ENCODE measurements around the gene KLHL29. TPM values are rescaled to one million over a fixed set of nuclear protein-coding genes. Genes with fewer than 3 reads are reported as not detected.
"Not testable (repeated sequence)": the region's sequence is repeated elsewhere in the genome, so short reads cannot be mapped to it uniquely, and the experiment has no call there.

The KLHL29 gene
- total RNA-seq, 2 donors from 2014 or later = 2.0 to 2.9 TPM

DNA sequence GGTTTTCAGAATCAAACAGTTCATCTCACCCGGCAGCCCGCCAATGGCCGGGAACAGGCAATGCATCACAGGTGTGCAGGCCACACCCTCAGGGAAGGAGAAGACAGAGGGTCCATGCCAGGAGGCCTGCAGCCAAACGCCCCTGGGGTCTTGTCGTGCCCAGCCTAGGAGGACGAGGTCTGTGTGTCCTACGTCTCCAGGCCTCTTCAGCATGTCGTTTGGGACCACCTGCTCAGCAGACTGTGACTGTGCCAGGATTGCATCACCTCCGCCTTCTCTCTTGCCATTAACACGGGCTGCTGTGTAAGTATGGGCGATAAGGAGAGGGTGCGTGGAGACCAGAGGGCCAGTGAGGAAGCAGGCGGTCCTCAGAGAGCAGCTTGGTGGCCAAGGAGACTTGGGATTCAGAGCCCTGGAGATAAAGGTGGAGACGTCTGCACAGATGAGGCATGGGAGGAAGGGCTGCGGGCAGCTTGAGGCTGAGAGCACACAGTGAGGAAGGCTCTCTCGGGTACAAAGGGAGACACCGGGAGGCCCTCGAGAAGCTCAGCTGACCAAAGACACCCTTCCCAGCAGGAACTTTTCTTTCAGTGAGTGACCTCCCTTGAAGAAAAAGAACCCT, 37.4 kb upstream of the KLHL29 start:
- Histone ChIP-seq H3K9me3 (no peaks in the 10 kb centered on the region), H3K4me1 (no peaks in the 10 kb centered on the region), H3K27me3 (no peaks in the 10 kb centered on the region), H3K27ac (no peak overlapping the region), H3K36me3 (no peaks in the 10 kb centered on the region), H3K4me3 (no peak overlapping the region), H3K9ac (ENCODE audit: low read depth in 2 of 2, low read length in 2 of 2) (no peak overlapping the region)
- TF ChIP-seq, protein P1, sequence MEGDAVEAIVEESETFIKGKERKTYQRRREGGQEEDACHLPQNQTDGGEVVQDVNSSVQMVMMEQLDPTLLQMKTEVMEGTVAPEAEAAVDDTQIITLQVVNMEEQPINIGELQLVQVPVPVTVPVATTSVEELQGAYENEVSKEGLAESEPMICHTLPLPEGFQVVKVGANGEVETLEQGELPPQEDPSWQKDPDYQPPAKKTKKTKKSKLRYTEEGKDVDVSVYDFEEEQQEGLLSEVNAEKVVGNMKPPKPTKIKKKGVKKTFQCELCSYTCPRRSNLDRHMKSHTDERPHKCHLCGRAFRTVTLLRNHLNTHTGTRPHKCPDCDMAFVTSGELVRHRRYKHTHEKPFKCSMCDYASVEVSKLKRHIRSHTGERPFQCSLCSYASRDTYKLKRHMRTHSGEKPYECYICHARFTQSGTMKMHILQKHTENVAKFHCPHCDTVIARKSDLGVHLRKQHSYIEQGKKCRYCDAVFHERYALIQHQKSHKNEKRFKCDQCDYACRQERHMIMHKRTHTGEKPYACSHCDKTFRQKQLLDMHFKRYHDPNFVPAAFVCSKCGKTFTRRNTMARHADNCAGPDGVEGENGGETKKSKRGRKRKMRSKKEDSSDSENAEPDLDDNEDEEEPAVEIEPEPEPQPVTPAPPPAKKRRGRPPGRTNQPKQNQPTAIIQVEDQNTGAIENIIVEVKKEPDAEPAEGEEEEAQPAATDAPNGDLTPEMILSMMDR (IDR thresholded peaks at IDR 0.05) = no peak
- DNase-seq = no peak
- intact Hi-C loops (cut with DNase I) = loop anchor here (10.0 kb wide), 1 partner anchor 993 kb away; no protein-coding TSS in a partner anchor

DNA sequence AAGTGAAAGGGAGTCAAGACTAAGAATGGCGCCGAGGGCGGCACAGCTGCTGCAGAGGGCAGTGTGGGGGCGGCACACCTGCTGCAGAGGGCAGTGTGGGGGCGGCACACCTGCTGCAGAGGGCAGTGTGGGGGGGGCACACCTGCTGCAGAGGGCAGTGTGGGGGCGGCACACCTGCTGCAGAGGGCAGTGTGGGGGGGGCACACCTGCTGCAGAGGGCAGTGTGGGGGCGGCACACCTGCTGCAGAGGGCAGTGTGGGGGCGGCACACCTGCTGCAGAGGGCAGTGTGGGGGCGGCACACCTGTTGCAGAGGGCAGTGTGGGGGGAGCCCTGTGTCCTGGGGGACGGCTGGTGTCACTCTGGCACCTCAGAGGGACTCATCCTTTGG, 36.9 kb upstream of the KLHL29 start:
- H3K9me3 ChIP-seq; DNase-seq; H3K36me3 ChIP-seq; H3K4me3 ChIP-seq; H3K27ac ChIP-seq; H3K4me1 ChIP-seq; H3K27me3 ChIP-seq; H3K9ac ChIP-seq (ENCODE audit: low read depth in 2 of 2, low read length in 2 of 2): not testable (repeated sequence)
- intact Hi-C loops (cut with DNase I) = loop anchor here (10.0 kb wide), 1 partner anchor 993 kb away; no protein-coding TSS in a partner anchor

DNA sequence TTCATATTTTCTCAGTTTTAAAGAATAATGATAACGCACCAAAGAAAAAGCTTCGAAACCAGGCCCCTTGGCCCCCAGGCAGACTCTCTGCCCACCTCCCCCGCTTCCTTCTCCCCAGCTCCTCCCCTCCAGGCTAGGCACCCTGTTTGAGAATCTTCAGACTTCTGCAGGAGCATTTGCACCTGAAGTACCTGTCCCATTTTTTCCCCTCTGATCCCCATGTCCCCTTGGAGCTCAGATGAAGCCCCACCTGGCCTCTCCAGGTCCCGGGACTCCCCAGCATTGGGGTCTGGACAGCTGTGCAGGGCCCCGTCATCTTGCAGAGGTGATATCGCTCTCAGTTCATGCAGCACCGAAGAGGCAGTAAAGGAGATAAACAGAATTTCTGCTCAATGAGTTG, 35.5 kb upstream of the KLHL29 start:
- DNase-seq = no peak
- Histone ChIP-seq H3K27ac (no peak overlapping the region), H3K36me3 (no peaks in the 10 kb centered on the region), H3K4me1 (no peaks in the 10 kb centered on the region), H3K4me3 (no peak overlapping the region), H3K9ac (ENCODE audit: low read depth in 2 of 2, low read length in 2 of 2) (no peak overlapping the region), H3K27me3 (no peaks in the 10 kb centered on the region), H3K9me3 (no peaks in the 10 kb centered on the region)
- TF ChIP-seq, protein P1 (IDR thresholded peaks at IDR 0.05) = no peak
- intact Hi-C loops (cut with DNase I) = loop anchor here (10.0 kb wide), 1 partner anchor 995 kb away; no protein-coding TSS in a partner anchor

- no peaks in the 10 kb centered on the region for H3K4me1 ChIP-seq
- TF ChIP-seq, protein P1 (IDR thresholded peaks at IDR 0.05) = no peak
- H3K9ac ChIP-seq (ENCODE audit: low read depth in 2 of 2, low read length in 2 of 2) = no peak overlapping the region
- intact Hi-C loops (cut with DNase I) = loop anchor here (10.0 kb wide), 2 partner anchors 325 to 445 kb away; no protein-coding TSS in a partner anchor
- H3K4me3 ChIP-seq = no peak overlapping the region
- no peak overlapping the region for H3K27ac ChIP-seq
- no peaks in the 10 kb centered on the region for H3K9me3 ChIP-seq
- no peak for DNase-seq
- no peaks in the 10 kb centered on the region for H3K27me3 ChIP-seq
- H3K36me3 ChIP-seq = no peaks in the 10 kb centered on the region
Observed at GRCh38 chr2:23350041-23350791, 34.8 kb upstream of the KLHL29 start.

DNA sequence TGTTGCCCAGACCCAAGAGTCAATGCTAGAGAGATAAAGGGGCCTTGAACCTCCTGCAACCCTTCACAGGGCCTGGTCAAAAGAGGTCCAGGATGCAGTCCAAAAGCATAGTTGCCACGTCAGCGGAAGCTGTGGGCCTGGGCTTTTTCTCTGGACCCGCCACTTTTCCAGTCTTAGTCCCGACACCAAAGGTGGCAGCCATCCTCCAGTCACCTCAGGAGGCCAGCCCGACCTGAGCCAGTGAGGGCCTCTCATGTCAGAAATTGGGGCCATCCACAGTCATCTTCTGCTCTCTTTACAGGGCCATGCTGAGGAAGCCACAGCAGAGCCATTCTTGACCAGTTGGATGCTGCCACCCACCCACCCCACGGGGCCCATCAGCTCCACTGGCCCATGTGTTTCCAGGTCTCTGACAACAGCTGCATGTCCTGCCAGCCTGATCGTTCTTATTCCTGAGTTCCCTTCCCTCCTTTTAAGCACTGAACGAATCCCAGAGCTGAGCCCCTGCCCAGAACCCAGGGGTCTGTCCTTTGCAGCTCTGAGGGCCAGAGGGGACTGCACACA, 34.1 kb upstream of the KLHL29 start:
- Histone ChIP-seq H3K27ac (no peak overlapping the region), H3K9ac (ENCODE audit: low read depth in 2 of 2, low read length in 2 of 2) (no peak overlapping the region), H3K4me1 (no peaks in the 10 kb centered on the region), H3K27me3 (no peaks in the 10 kb centered on the region), H3K9me3 (no peaks in the 10 kb centered on the region), H3K36me3 (no peaks in the 10 kb centered on the region), H3K4me3 (no peak overlapping the region)
- TF ChIP-seq, protein P1 (IDR thresholded peaks at IDR 0.05) = no peak
- DNase-seq = no peak
- intact Hi-C loops (cut with DNase I) = loop anchor here (10.0 kb wide), 2 partner anchors 326 to 446 kb away; no protein-coding TSS in a partner anchor

Data from colonic mucosa (tissue), 4 donors.